ENCODE measurements around the gene DNAJB6.

- TF ChIP-seq EZH2phosphoT487 (conservative IDR thresholded peaks at IDR 0.05; ENCODE audit: low read length) (no peak), CTCF (IDR thresholded peaks at IDR 0.05; ENCODE audit: insufficient read depth, low read length, poor library complexity, severe bottlenecking) (no peak)
Measured at GRCh38 chr7:157301610-157302120, 35.1 kb upstream of the DNAJB6 start.
